Measurements from ENCODE around the gene TMEM51. TPM values are rescaled to one million over a fixed set of nuclear protein-coding genes. Genes with fewer than 3 reads are reported as not detected.
A peak's percentile ranks its signal among the peaks of the same experiment; 100 is the strongest.

TMEM51 gene
- total RNA-seq, 1 donor from 2014 or later: 0.11 TPM

DNA sequence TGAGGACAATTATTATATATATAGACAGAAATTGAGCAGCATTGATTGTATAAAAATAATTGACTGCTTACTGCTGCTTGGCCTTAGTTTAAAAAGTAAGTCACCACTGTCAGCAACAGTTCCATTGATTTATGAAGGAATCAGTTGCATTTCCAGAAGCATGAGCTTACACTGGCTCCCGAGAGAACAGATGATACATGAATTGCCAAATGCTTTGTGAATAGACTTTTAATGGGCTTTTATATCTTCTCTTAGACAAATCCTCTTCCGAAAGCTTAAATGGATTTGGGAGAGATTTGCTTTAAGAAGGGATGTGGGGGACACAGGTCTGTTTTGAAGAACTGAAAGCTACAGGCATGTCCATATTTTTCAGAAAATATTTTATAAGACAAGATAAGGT, 101.0 kb downstream of the TMEM51 start:
- H3K4me3 Mint-ChIP-seq (ENCODE audit: low read depth): no peak overlapping the region
- DNase-seq (ENCODE audit: low spot score): no peak
- no peaks in the 10 kb centered on the region for H3K9me3 Mint-ChIP-seq
- no peak overlapping the region for H3K27ac Mint-ChIP-seq
- intact Hi-C loops (cut with micrococcal nuclease): no loop called here
- H3K4me1 Mint-ChIP-seq (ENCODE audit: low read depth): peaks cover 35% of the 10 kb centered on the region
- peaks cover 33% of the 10 kb centered on the region for H3K27me3 Mint-ChIP-seq (ENCODE audit: low read depth)
- H3K36me3 Mint-ChIP-seq (ENCODE audit: low read depth): no peaks in the 10 kb centered on the region

GRCh38 chr1:15255582-15256149, 102.1 kb downstream of the TMEM51 start:
- Mint-ChIP-seq H3K36me3 (ENCODE audit: low read depth) (no peaks in the 10 kb centered on the region), H3K9me3 (no peaks in the 10 kb centered on the region), H3K4me1 (ENCODE audit: low read depth) (peaks cover 29% of the 10 kb centered on the region), H3K27ac (no peak overlapping the region), H3K4me3 (ENCODE audit: low read depth) (no peak overlapping the region), H3K27me3 (ENCODE audit: low read depth) (peaks cover 24% of the 10 kb centered on the region)
- intact Hi-C loops (cut with micrococcal nuclease): no loop called here
- DNase-seq (ENCODE audit: low spot score): no peak

DNA sequence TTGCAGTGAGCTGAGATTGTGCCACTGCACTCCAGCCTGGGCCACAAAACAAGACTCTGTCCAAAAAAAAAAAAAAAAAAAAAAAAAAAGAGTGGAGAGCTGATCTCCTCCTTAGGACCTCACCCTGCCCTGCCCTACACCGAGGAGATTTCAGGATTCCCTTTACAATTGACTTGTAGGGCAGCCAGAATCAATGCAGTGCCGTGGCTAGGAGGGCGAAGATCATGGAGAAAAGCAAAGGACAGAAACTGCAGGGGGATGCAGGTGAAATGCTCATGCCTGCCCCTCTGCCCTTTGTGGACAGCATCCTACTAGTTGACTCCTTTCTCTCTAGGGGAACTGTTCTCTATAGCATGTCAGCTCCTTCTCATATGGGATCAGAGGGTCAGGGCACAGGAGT, 103.0 kb downstream of the TMEM51 start:
- intact Hi-C loops (cut with micrococcal nuclease): no loop called here
- Mint-ChIP-seq H3K4me1 (ENCODE audit: low read depth) (peaks cover 34% of the 10 kb centered on the region), H3K27me3 (ENCODE audit: low read depth) (peaks cover 22% of the 10 kb centered on the region), H3K9me3 (no peaks in the 10 kb centered on the region), H3K27ac (no peak overlapping the region), H3K36me3 (ENCODE audit: low read depth) (no peaks in the 10 kb centered on the region), H3K4me3 (ENCODE audit: low read depth) (no peak overlapping the region)
- no peak for DNase-seq (ENCODE audit: low spot score)

- H3K36me3 Mint-ChIP-seq (ENCODE audit: low read depth): no peaks in the 10 kb centered on the region
- H3K27me3 Mint-ChIP-seq (ENCODE audit: low read depth): peaks cover 26% of the 10 kb centered on the region
- no peak overlapping the region for H3K27ac Mint-ChIP-seq
- H3K4me1 Mint-ChIP-seq (ENCODE audit: low read depth): peaks cover 33% of the 10 kb centered on the region
- intact Hi-C loops (cut with micrococcal nuclease): no loop called here
- H3K4me3 Mint-ChIP-seq (ENCODE audit: low read depth): no peak overlapping the region
- no peaks in the 10 kb centered on the region for H3K9me3 Mint-ChIP-seq
- no peak for DNase-seq (ENCODE audit: low spot score)
Observed at GRCh38 chr1:15257309-15257708, 103.8 kb downstream of the TMEM51 start.

DNA sequence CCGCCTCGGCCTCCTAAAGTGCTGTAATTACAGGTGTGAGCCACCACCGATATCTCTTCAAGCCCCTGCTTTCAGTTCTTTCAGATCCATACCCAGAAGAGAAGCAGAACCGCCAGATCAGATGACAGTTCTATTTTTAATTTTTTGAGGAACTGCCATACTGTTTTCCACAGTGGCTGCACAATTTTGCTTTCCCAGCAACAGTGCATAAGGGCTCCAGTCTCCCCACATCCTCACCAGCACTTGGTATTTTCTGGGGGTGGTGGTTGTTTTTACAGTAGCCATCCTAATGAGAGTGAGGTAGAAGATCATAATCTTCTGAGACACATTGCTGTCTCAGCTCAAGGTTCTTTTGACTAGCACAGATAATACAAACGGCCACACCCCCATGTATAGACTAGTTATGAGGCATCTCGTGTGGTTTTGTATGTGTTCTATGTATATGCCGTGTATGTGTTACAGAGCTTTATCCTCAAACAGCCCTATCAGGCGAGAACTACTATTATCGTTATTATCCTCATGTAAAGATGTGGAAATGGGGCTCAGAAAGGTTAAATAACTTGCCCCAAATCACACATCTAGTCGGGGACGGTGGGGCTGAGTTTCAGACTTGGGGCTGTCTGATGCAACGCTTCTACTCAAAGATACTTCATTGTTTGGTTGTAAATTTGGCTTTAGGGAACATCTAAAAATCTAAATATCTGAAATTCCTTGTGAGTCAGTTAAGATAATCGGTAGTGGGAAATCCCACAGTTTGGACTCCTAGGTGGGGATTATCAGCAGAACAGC, 105.5 kb downstream of the TMEM51 start:
- Mint-ChIP-seq H3K27me3 (ENCODE audit: low read depth) (peaks cover 36% of the 10 kb centered on the region), H3K27ac (no peak overlapping the region)

GRCh38 chr1:15259622-15260007, 106.1 kb downstream of the TMEM51 start:
- Mint-ChIP-seq H3K36me3 (ENCODE audit: low read depth) (no peaks in the 10 kb centered on the region), H3K27me3 (ENCODE audit: low read depth) (peaks cover 38% of the 10 kb centered on the region), H3K9me3 (no peaks in the 10 kb centered on the region), H3K4me3 (ENCODE audit: low read depth) (no peak overlapping the region), H3K4me1 (ENCODE audit: low read depth) (peaks cover 15% of the 10 kb centered on the region), H3K27ac (no peak overlapping the region)
- intact Hi-C loops (cut with micrococcal nuclease): loop anchor here (5.0 kb wide), 1 partner anchor 37 kb away; no protein-coding TSS in a partner anchor
- no peak for DNase-seq (ENCODE audit: low spot score)

More for the DNA sequence above, 105.5 kb downstream of the TMEM51 start:
- H3K36me3 Mint-ChIP-seq (ENCODE audit: low read depth): no peaks in the 10 kb centered on the region
- H3K4me1 Mint-ChIP-seq (ENCODE audit: low read depth): peaks cover 17% of the 10 kb centered on the region
- no peak overlapping the region for H3K4me3 Mint-ChIP-seq (ENCODE audit: low read depth)
- H3K9me3 Mint-ChIP-seq: no peaks in the 10 kb centered on the region
- no peak for DNase-seq (ENCODE audit: low spot score)
- intact Hi-C loops (cut with micrococcal nuclease): no loop called here

DNA sequence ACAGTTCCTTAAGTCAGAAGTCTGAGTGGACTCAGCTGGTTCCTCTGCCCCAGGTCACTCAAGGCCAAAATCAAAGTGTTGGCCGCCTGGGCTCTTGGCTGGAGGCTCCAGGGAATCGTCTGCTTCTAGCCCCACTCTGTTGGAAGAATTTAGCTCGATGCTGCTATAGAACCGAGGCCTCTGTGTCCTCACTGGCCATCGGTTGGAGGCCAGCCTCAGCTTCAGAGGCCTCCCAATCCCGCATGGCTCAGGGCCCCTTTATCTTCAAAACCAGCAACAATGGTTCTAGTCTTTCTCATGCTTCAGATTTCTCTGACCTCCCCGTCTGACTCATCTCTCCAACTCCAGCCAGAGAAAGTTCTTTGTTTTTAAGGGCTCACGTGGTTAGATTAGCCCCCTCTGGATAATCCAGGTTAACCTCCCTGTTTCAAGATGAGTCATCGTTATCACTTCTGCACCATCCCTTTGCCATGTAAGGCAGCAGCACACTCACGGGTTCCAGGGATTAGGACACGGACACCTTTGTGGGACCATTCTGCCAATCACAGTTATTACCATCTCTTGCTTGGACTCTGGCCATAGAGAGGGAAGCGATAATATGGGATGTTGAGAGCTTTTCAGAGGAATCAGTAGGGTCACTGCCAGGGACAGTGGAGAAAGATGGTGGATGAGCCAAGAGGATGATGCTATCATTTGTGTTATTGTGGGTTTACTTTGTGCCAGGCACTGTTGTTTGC, 107.0 kb downstream of the TMEM51 start:
- intact Hi-C loops (cut with micrococcal nuclease): loop anchor here (5.0 kb wide), 1 partner anchor 38 kb away; no protein-coding TSS in a partner anchor
- H3K4me1 Mint-ChIP-seq (ENCODE audit: low read depth): peaks cover 15% of the 10 kb centered on the region
- H3K36me3 Mint-ChIP-seq (ENCODE audit: low read depth): no peaks in the 10 kb centered on the region
- peaks cover 38% of the 10 kb centered on the region for H3K27me3 Mint-ChIP-seq (ENCODE audit: low read depth)
- no peak for DNase-seq (ENCODE audit: low spot score)
- no peaks in the 10 kb centered on the region for H3K9me3 Mint-ChIP-seq
- no peak overlapping the region for H3K27ac Mint-ChIP-seq
- no peak overlapping the region for H3K4me3 Mint-ChIP-seq (ENCODE audit: low read depth)

GRCh38 chr1:15261155-15262002, 107.8 kb downstream of the TMEM51 start:
- Mint-ChIP-seq H3K9me3 (no peaks in the 10 kb centered on the region), H3K27ac (no peak overlapping the region), H3K36me3 (ENCODE audit: low read depth) (no peaks in the 10 kb centered on the region), H3K4me1 (ENCODE audit: low read depth) (peaks cover 15% of the 10 kb centered on the region), H3K27me3 (ENCODE audit: low read depth) (peaks cover 37% of the 10 kb centered on the region), H3K4me3 (ENCODE audit: low read depth) (peak overlapping the region; percentile 30)
- DNase-seq (ENCODE audit: low spot score): no peak
- intact Hi-C loops (cut with micrococcal nuclease): loop anchor here (5.0 kb wide), 1 partner anchor 39 kb away; no protein-coding TSS in a partner anchor

GRCh38 chr1:15262003-15262377, 108.4 kb downstream of the TMEM51 start:
- H3K9me3 Mint-ChIP-seq: no peaks in the 10 kb centered on the region
- DNase-seq (ENCODE audit: low spot score): no peak
- intact Hi-C loops (cut with micrococcal nuclease): loop anchor here (5.0 kb wide), 1 partner anchor 40 kb away; no protein-coding TSS in a partner anchor
- H3K27ac Mint-ChIP-seq: no peak overlapping the region
- H3K36me3 Mint-ChIP-seq (ENCODE audit: low read depth): no peaks in the 10 kb centered on the region
- peaks cover 15% of the 10 kb centered on the region for H3K4me1 Mint-ChIP-seq (ENCODE audit: low read depth)
- H3K4me3 Mint-ChIP-seq (ENCODE audit: low read depth): no peak overlapping the region
- peaks cover 38% of the 10 kb centered on the region for H3K27me3 Mint-ChIP-seq (ENCODE audit: low read depth)

DNA sequence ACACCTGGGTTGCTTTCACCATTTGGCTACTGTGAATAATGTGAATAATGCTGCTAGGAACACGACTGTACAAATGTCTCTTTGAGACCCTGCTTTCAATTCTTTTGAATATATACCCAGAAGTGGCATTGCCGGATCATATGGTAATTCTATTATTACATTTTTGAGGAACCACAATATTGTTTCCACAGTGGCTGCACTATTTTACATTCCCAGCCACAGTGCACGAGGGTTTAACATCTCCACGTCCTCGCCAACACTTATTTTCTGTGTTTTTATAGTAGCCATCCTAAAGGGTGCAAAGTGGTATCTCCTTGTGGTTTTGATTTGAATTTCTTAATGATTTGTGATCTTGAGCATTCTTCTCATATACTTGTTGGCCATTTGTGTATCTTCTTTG, 109.2 kb downstream of the TMEM51 start:
- H3K36me3 Mint-ChIP-seq (ENCODE audit: low read depth): no peaks in the 10 kb centered on the region
- H3K4me1 Mint-ChIP-seq (ENCODE audit: low read depth): peaks cover 15% of the 10 kb centered on the region
- intact Hi-C loops (cut with micrococcal nuclease): loop anchor here (5.0 kb wide), 1 partner anchor 40 kb away; no protein-coding TSS in a partner anchor
- H3K9me3 Mint-ChIP-seq: no peaks in the 10 kb centered on the region
- no peak overlapping the region for H3K4me3 Mint-ChIP-seq (ENCODE audit: low read depth)
- no peak for DNase-seq (ENCODE audit: low spot score)
- H3K27me3 Mint-ChIP-seq (ENCODE audit: low read depth): peaks cover 37% of the 10 kb centered on the region
- H3K27ac Mint-ChIP-seq: no peak overlapping the region

DNA sequence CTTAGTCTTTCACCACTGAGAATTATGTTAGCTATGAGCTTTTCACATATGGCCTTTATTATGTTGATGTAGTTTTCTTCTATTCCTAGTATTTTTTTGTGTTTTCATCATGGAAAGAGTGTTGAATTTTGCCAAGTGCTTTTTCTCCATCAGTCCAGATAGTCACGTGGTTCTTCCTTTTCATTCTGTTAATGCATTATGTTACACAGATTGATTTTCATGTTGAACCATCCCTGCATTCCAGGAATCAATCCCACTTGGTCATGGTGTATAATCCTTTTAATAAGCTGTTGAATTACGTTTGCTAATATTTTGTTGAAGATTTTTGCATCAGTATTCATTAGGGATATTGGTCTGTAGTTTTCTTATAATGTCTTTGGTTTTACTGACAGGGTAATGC, 111.2 kb downstream of the TMEM51 start:
- Mint-ChIP-seq H3K4me3 (ENCODE audit: low read depth) (no peak overlapping the region), H3K9me3 (no peaks in the 10 kb centered on the region), H3K27ac (no peak overlapping the region), H3K27me3 (ENCODE audit: low read depth) (peaks cover 45% of the 10 kb centered on the region), H3K4me1 (ENCODE audit: low read depth) (peaks cover 15% of the 10 kb centered on the region), H3K36me3 (ENCODE audit: low read depth) (no peaks in the 10 kb centered on the region)
- DNase-seq (ENCODE audit: low spot score): no peak
- intact Hi-C loops (cut with micrococcal nuclease): loop anchor here (5.0 kb wide), 1 partner anchor 42 kb away; no protein-coding TSS in a partner anchor
